Peyer's patch (tissue), 4 donors: ENCODE data around the gene XAF1. TPM values are rescaled to one million over a fixed set of nuclear protein-coding genes. Genes with fewer than 3 reads are reported as not detected.

ENCODE experiments used
- DNase-seq, 3 donors: peaks; one replicate each; pipeline ENCODE4 v3.0.0-alpha.2; 2017 to 2019
- H3K27ac ChIP-seq, 4 donors: fragments of 200-600 bp; sonication (generic); one replicate each; pipeline ENCODE4 v1.5.1; 2016 to 2019
- H3K27me3 ChIP-seq, 2 donors: fragments of 200-600 bp; sonication (generic); one replicate each; pipeline ENCODE4 v1.5.1; 2019
- H3K36me3 ChIP-seq, 3 donors: fragments of 200-600 bp; sonication (generic); one replicate each; pipeline ENCODE4 v1.5.1; 2016 to 2019
- H3K4me1 ChIP-seq, 4 donors: fragments of 200-600 bp; sonication (generic); one replicate each; pipeline ENCODE4 v1.5.1; 2016 to 2019
- H3K4me3 ChIP-seq, 4 donors: fragments of 200-600 bp; sonication (generic); 1 replicate in 3 of 4; 2 replicates in 1 of 4; pipeline ENCODE4 v1.5.1; 2016 to 2019; ENCODE audit warnings: mild to moderate bottlenecking in 1 of 4
- H3K9me3 ChIP-seq, 4 donors: fragments of 200-600 bp; sonication (generic); one replicate each; pipeline ENCODE4 v1.5.1; 2016 to 2019; ENCODE audit warnings: mild to moderate bottlenecking in 1 of 4
- POLR2A ChIP-seq, 2 donors: fragments of 450-650 bp; IDR thresholded peaks; one replicate each; pipeline ENCODE4 v1.5.1; 2017; ENCODE audit warnings: antibody characterized with exemption in 2 of 2, mild to moderate bottlenecking in 2 of 2, moderate library complexity in 2 of 2
- total RNA-seq, 4 donors: library from RNA; depleted of rRNA; stranded (reverse); fragments of >200 nt; gene quantifications; one replicate each; pipeline ENCODE4 v1.1.0, GENCODE V29; 2016
- TF ChIP-seq, protein P1 (sequence below), 6 experiments: fragments of 450-650 bp in 4 of 6; fragments of 200-600 bp in 2 of 6; sonication (generic) in 1 of 6; IDR thresholded peaks; one replicate each; pipeline ENCODE4 v1.5.1; 2017 to 2019; ENCODE audit warnings: antibody characterized with exemption in 6 of 6, mild to moderate bottlenecking in 3 of 6, moderate library complexity in 1 of 6

The XAF1 gene
- total RNA-seq, 4 donors from 2014 or later: 29.9 to 218 (median 36.3) TPM

DNA sequence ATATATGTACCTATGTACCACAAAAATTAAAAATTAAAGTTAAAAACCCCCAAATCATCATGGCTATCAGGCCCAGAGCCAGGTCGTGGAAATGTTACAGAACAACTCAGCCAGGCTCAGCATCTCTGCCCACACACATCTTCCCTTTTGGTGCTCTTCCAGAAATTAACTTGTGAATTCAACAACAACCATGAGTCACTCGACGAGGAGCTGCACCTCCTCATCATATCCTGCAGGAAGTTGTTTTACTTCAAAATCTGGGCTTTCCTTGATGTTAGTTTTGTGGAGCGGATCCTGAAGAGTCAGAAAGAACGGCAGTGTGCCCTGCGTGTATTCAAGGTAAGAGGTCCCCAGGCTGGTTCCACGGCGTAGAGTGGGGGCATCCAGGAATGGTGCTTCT is 30.8 kb downstream of the XAF1 start:
- peaks cover 0 to 4% of the 10 kb centered on the region in 2 donors for H3K27me3 ChIP-seq
- H3K9me3 ChIP-seq: no peaks in the 10 kb centered on the region
- TF ChIP-seq, protein P1, sequence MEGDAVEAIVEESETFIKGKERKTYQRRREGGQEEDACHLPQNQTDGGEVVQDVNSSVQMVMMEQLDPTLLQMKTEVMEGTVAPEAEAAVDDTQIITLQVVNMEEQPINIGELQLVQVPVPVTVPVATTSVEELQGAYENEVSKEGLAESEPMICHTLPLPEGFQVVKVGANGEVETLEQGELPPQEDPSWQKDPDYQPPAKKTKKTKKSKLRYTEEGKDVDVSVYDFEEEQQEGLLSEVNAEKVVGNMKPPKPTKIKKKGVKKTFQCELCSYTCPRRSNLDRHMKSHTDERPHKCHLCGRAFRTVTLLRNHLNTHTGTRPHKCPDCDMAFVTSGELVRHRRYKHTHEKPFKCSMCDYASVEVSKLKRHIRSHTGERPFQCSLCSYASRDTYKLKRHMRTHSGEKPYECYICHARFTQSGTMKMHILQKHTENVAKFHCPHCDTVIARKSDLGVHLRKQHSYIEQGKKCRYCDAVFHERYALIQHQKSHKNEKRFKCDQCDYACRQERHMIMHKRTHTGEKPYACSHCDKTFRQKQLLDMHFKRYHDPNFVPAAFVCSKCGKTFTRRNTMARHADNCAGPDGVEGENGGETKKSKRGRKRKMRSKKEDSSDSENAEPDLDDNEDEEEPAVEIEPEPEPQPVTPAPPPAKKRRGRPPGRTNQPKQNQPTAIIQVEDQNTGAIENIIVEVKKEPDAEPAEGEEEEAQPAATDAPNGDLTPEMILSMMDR (IDR thresholded peaks at IDR 0.05): no peak
- TF ChIP-seq POLR2A (IDR thresholded peaks at IDR 0.05): no peak
- DNase-seq: no peak
- H3K36me3 ChIP-seq: no peaks in the 10 kb centered on the region
- no peaks in the 10 kb centered on the region for H3K4me1 ChIP-seq
- no peak overlapping the region for H3K27ac ChIP-seq
- H3K4me3 ChIP-seq: no peak overlapping the region

DNA sequence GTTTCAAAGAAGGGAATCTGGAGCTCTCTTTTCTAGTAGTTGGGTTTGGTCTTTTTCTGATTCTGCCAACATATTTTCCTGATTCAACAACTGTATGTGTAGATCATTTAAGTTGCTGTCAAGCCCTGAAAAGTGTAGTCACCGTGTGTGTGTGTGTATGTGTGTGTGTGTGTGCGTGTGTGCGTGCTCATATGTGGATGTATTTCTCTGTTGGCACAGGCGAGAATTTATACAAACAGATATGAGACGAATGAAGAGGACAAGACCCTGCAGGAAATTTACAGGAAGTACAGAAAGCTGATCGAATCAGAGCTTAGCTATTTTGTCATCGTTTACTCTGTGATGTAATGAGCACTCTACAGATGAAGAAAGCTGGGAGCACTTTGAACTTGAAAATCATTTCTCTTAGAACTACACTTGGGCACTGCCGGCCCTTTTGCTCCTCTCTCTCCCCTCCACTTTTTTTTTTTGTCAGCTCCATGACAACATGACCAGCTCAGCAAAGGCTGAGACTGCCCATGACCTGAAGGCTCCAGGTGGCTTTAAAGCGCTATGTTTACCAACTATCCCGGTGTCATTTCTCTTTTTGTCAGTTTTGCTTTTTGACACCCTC is 31.3 kb downstream of the XAF1 start:
- Histone ChIP-seq H3K9me3 (no peaks in the 10 kb centered on the region), H3K4me3 (no peak overlapping the region), H3K27ac (no peak overlapping the region), H3K27me3 (peaks cover 0 to 4% of the 10 kb centered on the region in 2 donors), H3K4me1 (no peaks in the 10 kb centered on the region), H3K36me3 (no peaks in the 10 kb centered on the region)
- TF ChIP-seq POLR2A (IDR thresholded peaks at IDR 0.05): no peak
- TF ChIP-seq, protein P1 (IDR thresholded peaks at IDR 0.05): no peak
- no peak for DNase-seq

DNA sequence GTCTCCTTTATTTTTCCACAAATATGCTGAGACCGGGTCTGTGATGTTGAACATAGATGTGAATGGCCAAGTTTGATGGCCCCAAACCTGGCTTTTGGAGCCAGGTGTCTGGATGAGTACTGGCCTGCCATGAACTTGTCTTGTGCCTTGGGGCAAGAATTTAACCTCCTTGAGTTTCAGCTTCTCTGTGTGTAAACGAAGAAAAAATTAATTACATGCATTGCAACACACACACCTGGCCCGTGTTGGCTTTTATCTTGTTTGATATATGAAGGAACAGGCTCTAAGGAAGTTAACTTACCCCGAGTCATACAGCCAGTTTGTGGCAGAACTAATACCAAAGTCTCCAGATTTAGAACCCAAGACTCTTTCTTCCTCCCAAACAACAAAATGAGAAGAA is 33.3 kb downstream of the XAF1 start:
- DNase-seq: no peak
- H3K27me3 ChIP-seq: peaks cover 0 to 4% of the 10 kb centered on the region in 2 donors
- TF ChIP-seq, protein P1 (IDR thresholded peaks at IDR 0.05): no peak
- TF ChIP-seq POLR2A (IDR thresholded peaks at IDR 0.05): no peak
- no peaks in the 10 kb centered on the region for H3K36me3 ChIP-seq
- no peak overlapping the region for H3K4me3 ChIP-seq
- H3K4me1 ChIP-seq: no peaks in the 10 kb centered on the region
- H3K9me3 ChIP-seq: no peaks in the 10 kb centered on the region
- H3K27ac ChIP-seq: no peak overlapping the region

DNA sequence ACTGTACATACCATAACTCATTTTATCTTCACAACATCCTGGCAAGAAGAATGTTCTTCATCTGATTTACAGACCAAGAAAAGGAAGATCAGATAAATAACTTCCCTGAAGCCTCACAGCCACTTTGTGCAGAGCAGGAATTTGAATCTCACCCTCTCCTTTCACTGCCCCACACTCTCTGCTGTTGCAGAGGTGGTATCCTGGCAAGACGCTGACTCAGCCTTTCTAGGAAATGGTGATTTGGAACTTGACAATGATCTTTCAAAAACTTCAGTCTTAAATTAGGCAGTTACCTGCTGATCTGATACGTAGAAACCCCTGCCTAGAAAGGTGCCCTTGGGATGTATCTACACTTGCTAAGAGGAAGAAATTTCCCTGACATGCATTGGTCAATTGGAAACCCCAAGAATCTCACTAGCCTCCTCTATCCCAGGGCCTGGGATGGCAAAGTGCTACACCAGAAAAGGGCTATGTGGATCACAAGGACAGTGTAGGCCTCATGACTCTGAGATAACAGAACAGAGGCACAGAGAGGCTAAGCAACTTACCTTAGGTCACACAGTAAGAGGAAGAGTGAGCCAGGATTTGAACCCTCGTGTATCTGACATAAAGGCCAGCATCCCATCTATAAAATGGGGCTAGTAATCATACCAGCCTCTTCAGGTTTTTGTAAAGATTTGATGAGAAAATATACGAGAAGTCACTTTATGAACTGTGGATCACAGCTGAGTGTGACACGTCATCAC is 38.1 kb downstream of the XAF1 start:
- H3K4me3 ChIP-seq: no peak overlapping the region
- H3K4me1 ChIP-seq: no peaks in the 10 kb centered on the region
- no peak for DNase-seq
- H3K27me3 ChIP-seq: peaks cover 0 to 4% of the 10 kb centered on the region in 2 donors
- no peaks in the 10 kb centered on the region for H3K36me3 ChIP-seq
- no peaks in the 10 kb centered on the region for H3K9me3 ChIP-seq
- no peak overlapping the region for H3K27ac ChIP-seq
- TF ChIP-seq, protein P1 (IDR thresholded peaks at IDR 0.05): no peak
- TF ChIP-seq POLR2A (IDR thresholded peaks at IDR 0.05): no peak

DNA sequence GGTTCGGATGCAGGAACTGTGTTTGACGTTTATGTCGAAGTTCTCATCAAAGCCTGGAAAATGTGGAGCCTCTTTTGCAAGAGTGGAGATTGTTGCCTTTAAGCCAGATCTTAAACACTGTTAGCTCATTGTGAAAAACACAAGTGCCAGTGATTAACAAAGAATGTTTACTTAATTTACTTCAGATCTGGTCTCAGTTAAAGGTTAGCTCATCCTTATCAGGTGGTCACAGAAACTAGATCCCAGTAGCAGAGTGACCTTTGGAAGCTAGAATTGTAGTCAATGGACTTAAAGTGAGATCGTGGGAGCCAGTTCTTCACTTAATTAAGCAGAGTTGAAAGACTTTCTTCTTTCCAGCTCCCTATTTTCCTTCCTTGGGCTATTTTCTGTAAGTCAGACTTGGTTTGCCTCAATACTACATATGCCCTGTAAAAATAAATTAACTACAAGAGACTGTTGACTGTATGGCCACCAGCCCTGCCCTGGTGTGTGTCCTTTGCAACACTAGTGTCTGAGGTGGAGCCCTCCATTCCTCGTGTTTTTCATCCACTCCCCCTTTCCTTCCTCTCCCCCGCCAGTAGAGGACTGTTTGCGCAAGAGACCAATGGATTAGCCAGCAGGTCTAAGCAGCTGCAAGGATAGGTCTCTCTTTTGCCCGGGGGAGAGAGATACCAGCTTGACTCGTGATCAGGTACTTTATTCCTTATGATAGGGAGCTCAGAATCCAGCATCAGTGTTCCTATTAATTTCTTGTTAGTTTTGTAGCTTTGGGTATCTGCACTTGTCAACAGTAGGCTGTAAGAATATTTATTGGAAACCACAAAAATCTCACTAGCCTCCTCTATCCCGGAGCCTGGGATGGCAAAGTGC is 40.4 kb downstream of the XAF1 start:
- no peak for DNase-seq
- no peak for TF ChIP-seq POLR2A (IDR thresholded peaks at IDR 0.05)
- TF ChIP-seq, protein P1 (IDR thresholded peaks at IDR 0.05): no peak
- Histone ChIP-seq H3K4me1 (no peaks in the 10 kb centered on the region), H3K27ac (no peak overlapping the region), H3K27me3 (no peaks in the 10 kb centered on the region), H3K4me3 (no peak overlapping the region), H3K36me3 (no peaks in the 10 kb centered on the region), H3K9me3 (no peaks in the 10 kb centered on the region)
